Measurements from ENCODE around the gene ST6GALNAC1.

ST6GALNAC1 gene

GRCh38 chr17:76643553-76644148 lies at the start of gene ST6GALNAC1:
Gene ST6GALNAC1 (minus strand): TSS chr17:76643757. CDS start chr17:76643638, 119 bp downstream.
- DNase-seq (ENCODE audit: low read depth), result no peak

GRCh38 chr17:76691379-76692191 lies 48.0 kb upstream of the ST6GALNAC1 start:
- no peak for DNase-seq (ENCODE audit: low read depth)

- DNase-seq (ENCODE audit: low read depth), result no peak
These were observed 47.2 kb upstream of the ST6GALNAC1 start for GRCh38 chr17:76690596-76691280.

GRCh38 chr17:76689859-76690258 lies 46.3 kb upstream of the ST6GALNAC1 start:
- DNase-seq (ENCODE audit: low read depth), result no peak

- DNase-seq (ENCODE audit: low read depth), result no peak
These were observed 44.6 kb upstream of the ST6GALNAC1 start for GRCh38 chr17:76688165-76688622.

- no peak for DNase-seq (ENCODE audit: low read depth)
These were observed 44.0 kb upstream of the ST6GALNAC1 start for GRCh38 chr17:76687298-76688164.

- no peak for DNase-seq (ENCODE audit: low read depth)
These were observed 43.2 kb upstream of the ST6GALNAC1 start for GRCh38 chr17:76686538-76687297.

GRCh38 chr17:76685846-76686245 lies 42.3 kb upstream of the ST6GALNAC1 start:
- DNase-seq (ENCODE audit: low read depth), result no peak

- no peak for DNase-seq (ENCODE audit: low read depth)
These were observed 41.8 kb upstream of the ST6GALNAC1 start for GRCh38 chr17:76685366-76685765.

GRCh38 chr17:76684756-76685155 lies 41.2 kb upstream of the ST6GALNAC1 start:
- no peak for DNase-seq (ENCODE audit: low read depth)

- no peak for DNase-seq (ENCODE audit: low read depth)
These were observed 40.6 kb upstream of the ST6GALNAC1 start for GRCh38 chr17:76683921-76684745.

GRCh38 chr17:76683011-76683755 lies 39.6 kb upstream of the ST6GALNAC1 start:
- DNase-seq (ENCODE audit: low read depth), result no peak

- DNase-seq (ENCODE audit: low read depth), result no peak
These were observed 38.7 kb upstream of the ST6GALNAC1 start for GRCh38 chr17:76682296-76682695.

GRCh38 chr17:76681222-76682137 lies 37.9 kb upstream of the ST6GALNAC1 start:
- no peak for DNase-seq (ENCODE audit: low read depth)

GRCh38 chr17:76679239-76679638 lies 35.7 kb upstream of the ST6GALNAC1 start:
- DNase-seq (ENCODE audit: low read depth), result no peak

- no peak for DNase-seq (ENCODE audit: low read depth)
These were observed 34.8 kb upstream of the ST6GALNAC1 start for GRCh38 chr17:76678330-76678729.

GRCh38 chr17:76677406-76677805 lies 33.8 kb upstream of the ST6GALNAC1 start:
- no peak for DNase-seq (ENCODE audit: low read depth)

- no peak for DNase-seq (ENCODE audit: low read depth)
These were observed 33.1 kb upstream of the ST6GALNAC1 start for GRCh38 chr17:76676629-76677028.
